GM10248 (cell line): ENCODE data around the gene CYP46A1.

Experiments used
- CTCF ChIA-PET: fragments of 300-600 bp; sonication (Branson Sonifier 250); formaldehyde crosslinking; extraction: SDS; loops from one replicate; lab custom pipeline; 2021; ENCODE audit warnings: antibody characterized with exemption; lab: Yijun Ruan, JAX
- POLR2A ChIA-PET: fragments of 350-650 bp; sonication (Branson Sonifier 250); formaldehyde crosslinking; extraction: SDS; loops from one replicate; lab custom pipeline; 2020; ENCODE audit warnings: antibody characterized with exemption; lab: Yijun Ruan, JAX
- DNase-seq: peaks from one replicate; pipeline ENCODE4 v3.0.0; 2012; ENCODE audit errors: extremely low spot score
- CTCF ChIP-seq: IDR thresholded peaks from 2 replicates; pipeline ENCODE4 v1.5.1; 2012; ENCODE audit warnings: mild to moderate bottlenecking, low read depth; ENCODE audit errors: extremely low read depth, missing control alignments, control extremely low read depth

Gene CYP46A1

GRCh38 chr14:99733540-99734405, 49.7 kb downstream of the CYP46A1 start:
- CTCF ChIA-PET = interaction anchor here (0.9 to 1.7 kb wide), 4 partner anchors 18 to 165 kb away, joined by 3 read pairs; no protein-coding TSS in a partner anchor
- DNase-seq = no peak
- POLR2A ChIA-PET = no interaction called here
- TF ChIP-seq CTCF = no peak

DNA sequence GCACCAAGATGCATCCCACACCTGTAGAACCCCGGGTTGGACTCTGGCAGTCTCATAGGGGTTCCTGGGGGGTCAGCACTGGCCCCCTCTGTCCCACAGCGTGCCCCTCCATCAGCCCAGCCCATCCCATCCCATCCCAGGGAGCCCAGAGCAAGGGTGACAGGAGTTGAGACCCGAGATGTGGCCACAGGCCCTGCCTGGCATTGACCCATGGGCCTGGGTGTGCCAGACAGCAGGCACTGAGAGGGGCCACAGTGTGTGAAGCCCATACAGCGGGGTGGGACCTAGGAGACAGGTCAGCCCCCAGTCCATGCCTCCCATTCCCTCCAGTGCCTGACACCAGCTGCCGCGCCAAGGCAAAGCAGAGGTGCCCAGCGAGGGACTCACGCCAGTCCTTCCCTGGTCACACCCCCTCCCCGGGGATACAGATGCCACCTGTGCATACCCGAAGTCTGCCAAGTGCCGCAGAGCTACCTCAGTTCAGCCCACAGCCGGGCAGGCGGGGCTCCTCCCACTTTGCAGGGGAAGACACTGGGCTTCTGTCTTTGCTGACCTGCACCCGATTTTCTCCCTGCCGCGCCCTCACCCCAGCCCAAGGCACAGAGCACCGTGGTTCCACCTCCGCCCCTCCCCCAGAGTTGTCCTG, 50.4 kb downstream of the CYP46A1 start:
- ChIA-PET POLR2A (no interaction called here), CTCF (interaction anchor here (1.6 to 1.7 kb wide), 2 partner anchors 9 to 131 kb away, joined by 3 read pairs; no protein-coding TSS in a partner anchor)
- DNase-seq = no peak
- no peak for TF ChIP-seq CTCF

GRCh38 chr14:99735189-99736135, 51.4 kb downstream of the CYP46A1 start:
- CTCF ChIA-PET = interaction anchor here (1.0 to 1.7 kb wide), 5 partner anchors 10 to 149 kb away, joined by 3 to 4 read pairs (median 3); no protein-coding TSS in a partner anchor
- POLR2A ChIA-PET = no interaction called here
- no peak for TF ChIP-seq CTCF
- no peak for DNase-seq

DNA sequence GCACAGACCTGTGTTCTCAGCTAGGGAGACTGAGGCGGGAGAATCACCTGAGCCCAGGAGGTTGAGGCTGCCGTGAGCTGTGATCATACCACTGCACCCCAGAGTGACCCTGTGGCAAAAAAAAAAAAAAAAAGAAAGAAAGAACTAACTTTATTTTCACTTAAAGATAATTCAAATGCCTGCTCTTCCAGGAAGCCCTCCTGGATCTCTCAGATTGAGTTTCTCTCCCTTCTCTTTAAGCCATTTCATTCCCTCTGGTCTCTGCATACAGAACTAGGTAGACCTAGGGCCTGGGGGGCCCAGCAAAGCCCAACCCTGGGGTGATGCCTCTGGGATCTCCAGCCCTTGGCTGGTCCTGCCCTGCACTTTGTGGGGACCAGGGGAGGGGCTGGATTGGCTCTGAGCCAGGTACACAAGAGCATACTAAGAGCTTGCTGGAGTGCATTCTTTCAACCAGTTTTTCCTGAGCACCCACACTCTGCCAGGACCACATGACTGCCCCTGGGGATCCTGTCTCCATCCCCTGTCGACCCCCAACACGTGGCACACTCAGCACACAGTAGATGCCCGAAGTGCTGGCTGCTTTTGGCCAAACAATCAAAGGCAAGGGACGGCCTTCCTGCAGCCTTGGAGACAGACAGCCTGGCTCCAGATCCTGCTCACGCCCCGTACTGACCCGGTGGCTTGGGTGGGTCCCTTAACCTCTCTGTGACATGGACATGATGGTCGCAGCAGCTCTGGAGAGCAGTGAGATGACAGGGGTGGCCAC, 52.7 kb downstream of the CYP46A1 start:
- CTCF ChIA-PET = interaction anchor here (1.0 to 1.5 kb wide), 3 partner anchors 50 to 147 kb away, joined by 3 to 4 read pairs (median 3); no protein-coding TSS in a partner anchor
- POLR2A ChIA-PET = interaction anchor here (0.6 kb wide), 2 partner anchors 13 to 342 kb away, joined by 3 read pairs; no protein-coding TSS in a partner anchor
- no peak for TF ChIP-seq CTCF
- DNase-seq = no peak

DNA sequence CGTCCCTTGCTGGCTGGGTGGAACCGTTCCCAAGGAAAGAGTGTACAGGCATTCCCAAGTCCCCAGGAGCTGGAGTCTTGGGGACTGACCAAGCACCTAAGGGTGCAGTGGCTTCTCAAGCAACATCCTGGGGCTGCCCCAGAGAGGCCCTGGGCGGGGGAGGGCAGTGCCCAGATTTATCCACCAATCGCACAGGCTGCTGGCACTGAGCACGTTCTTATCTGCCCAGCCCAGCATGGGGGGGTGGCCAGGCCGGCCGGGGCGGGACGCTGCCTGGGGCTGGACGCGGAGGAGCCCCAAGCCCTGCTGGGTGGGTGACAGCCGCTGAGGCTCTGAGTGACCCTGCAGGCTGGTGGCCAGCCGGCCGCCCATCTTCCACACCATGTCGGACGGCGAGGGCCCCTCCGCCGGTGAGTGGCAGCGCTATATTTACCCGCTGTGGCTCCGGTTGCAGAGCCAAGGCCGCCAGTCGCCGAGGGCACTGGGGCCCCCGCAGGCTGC, 53.4 kb downstream of the CYP46A1 start:
- DNase-seq = no peak
- TF ChIP-seq CTCF = no peak
- POLR2A ChIA-PET = no interaction called here
- CTCF ChIA-PET = interaction anchor here (1.5 kb wide), 1 partner anchor 8 kb away, joined by 4 read pairs; no protein-coding TSS in a partner anchor
